Thyroid gland (tissue), 4 donors: ENCODE measurements around the gene SETD1A.

Source experiments
- CTCF ChIP-seq, 6 experiments: fragments of 200-600 bp in 3 of 6; fragments of 450-650 bp in 3 of 6; sonication (generic) in 3 of 6; IDR thresholded peaks; one replicate each; pipeline ENCODE4 v1.5.1; 2016 to 2019; ENCODE audit warnings: antibody characterized with exemption in 6 of 6, mild to moderate bottlenecking in 2 of 6, inconsistent platforms in 1 of 6, moderate library complexity in 1 of 6
- POLR2A ChIP-seq, 2 donors: fragments of 450-650 bp; IDR thresholded peaks; one replicate each; pipeline ENCODE4 v1.6.1; 2017; ENCODE audit warnings: antibody characterized with exemption in 2 of 2, mild to moderate bottlenecking in 2 of 2, moderate library complexity in 1 of 2

- TF ChIP-seq POLR2A (IDR thresholded peaks at IDR 0.05) (no peak), CTCF (IDR thresholded peaks at IDR 0.05) (no peak)
Measured at GRCh38 chr16:30920891-30921290, 36.7 kb upstream of the SETD1A start.
